ENCODE results near the gene NOM1.

Gene NOM1

GRCh38 chr7:156985101-156985992 is 35.8 kb downstream of the NOM1 start:
- DNase-seq, result no peak

DNA sequence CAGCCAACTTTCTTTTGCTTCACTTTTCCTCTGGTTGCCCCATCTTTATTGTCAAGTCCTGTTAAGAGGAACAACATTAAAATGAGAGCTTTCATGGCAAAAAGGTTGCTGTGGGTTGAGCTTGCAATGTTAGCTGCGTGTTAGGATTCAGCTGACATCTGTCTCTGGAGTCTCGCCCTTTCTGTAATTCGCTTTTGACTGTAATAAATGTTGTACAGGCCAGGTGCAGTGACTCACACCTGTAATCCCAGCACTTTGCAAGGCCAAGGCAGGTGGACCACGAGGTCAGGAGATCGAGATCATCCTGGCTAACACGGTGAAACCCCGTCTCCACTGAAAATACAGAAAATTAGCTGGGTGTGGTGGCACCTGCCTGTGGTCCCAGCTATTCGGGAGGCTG is 36.9 kb downstream of the NOM1 start:
- DNase-seq, result no peak

DNA sequence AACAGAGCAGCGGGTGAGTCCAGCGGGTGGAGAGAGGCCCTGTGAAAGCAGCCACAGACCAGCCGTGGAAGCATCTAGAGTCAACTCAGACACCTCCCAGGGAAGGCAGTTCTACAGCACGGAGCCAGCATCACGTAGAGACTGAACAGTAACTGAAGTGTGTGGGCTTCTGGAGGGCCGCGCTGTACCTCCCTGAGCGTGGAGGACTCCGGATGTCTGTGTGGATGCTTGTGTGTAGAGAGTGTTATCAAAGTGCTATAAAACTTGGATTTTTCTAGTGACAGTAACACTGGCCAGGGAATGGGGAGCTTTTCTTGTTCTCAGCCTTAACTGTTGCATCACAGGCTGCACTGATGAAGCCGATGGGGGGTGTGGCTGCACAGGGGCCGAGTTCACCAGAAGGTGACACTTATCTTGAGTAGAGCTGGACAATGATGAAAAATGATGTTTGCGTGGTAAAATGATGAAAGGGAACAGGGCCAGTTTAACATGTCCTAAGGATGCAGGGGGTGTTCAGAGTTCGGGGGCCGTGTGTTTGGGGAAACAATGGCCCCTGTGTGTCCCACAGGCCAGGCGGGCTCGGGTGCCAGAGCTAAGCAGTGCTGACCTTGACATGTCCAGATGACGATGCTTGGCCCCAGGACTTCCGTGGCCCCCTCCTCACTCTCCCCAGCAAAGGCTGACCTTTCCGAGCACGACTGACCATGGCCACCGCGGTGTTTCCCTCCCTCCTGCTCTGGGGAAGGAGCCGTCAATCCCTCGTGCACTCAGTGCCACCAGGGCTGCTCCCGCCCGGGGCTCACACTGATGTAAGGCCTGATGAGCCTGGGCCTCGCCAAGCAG is 39.1 kb downstream of the NOM1 start:
- DNase-seq, result no peak

- no peak for DNase-seq
Measured at GRCh38 chr7:156989766-156990535, 40.4 kb downstream of the NOM1 start.

- DNase-seq, result no peak
Measured at GRCh38 chr7:156993021-156993924, 43.8 kb downstream of the NOM1 start.

- no peak for DNase-seq
Measured at GRCh38 chr7:156993925-156994235, 44.4 kb downstream of the NOM1 start.

GRCh38 chr7:156994417-156994816 is 44.9 kb downstream of the NOM1 start:
- DNase-seq, result no peak

GRCh38 chr7:156998988-156999957 is 49.8 kb downstream of the NOM1 start:
- DNase-seq, result no peak

GRCh38 chr7:156999958-157000726 is 50.6 kb downstream of the NOM1 start:
- no peak for DNase-seq

DNA sequence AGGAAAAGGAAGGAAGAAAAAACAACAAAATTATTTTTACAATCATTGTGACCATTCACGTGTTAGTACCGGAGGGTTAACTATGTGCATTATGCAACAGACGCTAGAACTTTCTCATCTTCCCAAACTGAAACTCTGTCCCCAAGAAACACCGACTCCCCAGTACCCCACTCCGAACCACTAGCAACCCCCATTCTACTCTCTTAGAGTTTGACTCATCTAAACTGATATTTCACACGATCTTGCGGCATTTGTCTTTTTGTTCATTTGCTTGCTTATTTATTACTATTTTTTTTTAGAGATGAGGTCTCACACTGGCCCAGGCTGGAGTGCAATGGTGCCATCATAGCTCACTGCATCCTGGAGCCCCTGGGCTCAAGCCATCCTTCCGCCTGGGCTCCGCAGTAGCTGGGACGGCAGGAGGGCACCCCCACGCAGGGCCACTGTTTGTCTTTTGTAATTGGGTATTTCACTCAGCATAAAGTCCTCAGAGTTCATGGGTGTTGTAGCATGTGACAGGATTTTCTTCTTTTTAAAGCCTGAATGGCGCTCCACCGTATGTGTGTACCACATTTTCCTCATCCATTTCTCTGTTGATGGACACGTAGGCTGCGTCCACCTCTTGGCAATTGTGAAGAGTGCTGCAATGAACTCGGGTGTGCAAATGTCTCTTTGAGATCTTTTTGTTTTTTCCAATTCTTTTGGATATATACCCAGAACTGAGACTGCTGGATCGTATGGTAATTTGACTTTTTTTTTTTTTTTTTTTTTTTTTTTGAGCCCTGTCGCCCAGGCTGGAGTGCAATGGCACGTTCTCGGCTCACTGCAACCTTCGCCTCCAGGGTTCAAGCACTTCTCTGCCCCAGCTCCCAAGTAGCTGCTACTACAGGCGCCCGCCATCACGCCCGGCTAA is 51.5 kb downstream of the NOM1 start:
- DNase-seq, result no peak

- DNase-seq, result no peak
Measured at GRCh38 chr7:157001920-157002818, 52.7 kb downstream of the NOM1 start.

- DNase-seq, result no peak
Measured at GRCh38 chr7:157002819-157003421, 53.4 kb downstream of the NOM1 start.

DNA sequence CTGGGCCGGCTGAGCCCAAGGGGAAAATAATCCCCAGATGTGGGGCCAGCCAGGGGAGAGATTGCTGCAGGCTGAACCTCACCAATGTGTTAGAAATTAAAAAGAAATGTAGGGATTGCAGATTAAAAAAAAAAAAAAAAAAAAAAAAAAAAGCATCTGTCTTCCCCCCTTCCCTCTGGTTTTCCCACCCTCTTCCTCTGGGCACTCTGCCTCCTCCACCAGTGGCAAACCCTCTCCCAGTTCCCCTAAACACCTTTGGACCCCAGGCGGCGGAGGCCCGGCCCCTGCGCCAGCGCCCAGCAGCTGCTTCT is 53.9 kb downstream of the NOM1 start:
- no peak for DNase-seq

DNA sequence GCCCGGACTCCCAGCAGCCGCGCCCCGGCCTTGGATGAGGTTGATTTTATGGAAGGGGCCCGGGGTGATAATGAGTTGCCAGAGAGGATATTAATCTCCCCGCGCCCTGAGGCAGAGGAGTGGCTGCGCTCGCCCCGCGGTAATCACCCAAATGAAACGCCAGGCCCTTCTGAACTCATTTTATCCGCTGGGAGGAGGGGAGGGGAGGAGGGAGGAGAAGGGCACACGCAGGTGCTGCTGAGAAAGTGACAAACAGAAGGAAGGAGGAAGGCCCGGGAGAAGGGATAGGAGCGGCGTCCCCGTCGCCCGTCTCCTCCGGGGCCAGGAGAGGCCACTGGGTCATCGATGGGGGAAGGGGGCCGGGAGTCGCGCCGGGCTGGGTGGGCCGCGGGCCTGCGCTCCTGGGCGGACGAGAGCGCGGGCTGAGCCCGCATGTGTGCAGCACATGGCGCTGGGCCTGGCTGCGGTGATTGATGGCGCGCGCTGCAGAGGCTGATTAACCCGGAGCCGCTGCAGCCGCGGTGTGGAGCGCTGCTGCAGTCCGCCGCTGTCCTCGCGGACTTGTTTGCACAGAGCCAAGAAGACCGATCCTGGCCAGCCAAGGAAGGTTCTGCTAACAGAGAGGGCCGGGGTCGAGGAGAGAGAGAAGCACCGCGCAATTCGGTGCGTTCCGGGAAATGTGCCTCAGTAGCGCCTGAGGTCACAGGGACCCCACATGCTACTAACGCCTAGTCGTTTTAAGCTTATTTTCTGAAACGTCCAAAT is 54.4 kb downstream of the NOM1 start:
- DNase-seq, result no peak

GRCh38 chr7:157004521-157005455 is 55.3 kb downstream of the NOM1 start:
- DNase-seq, result no peak

Data from CD4-positive, alpha-beta T cell treated with Interleukin-4 for 4 hours (primary cell).